Endothelial cell of umbilical vein (primary cell): ENCODE data around the gene CUEDC2. TPM values are rescaled to one million over a fixed set of nuclear protein-coding genes. Genes with fewer than 3 reads are reported as not detected.

ENCODE experiments used
- BruUV-seq: library from RNA; stranded (reverse); fragments of 400-500 nt; replicated peaks from 2 replicates; lab custom pipeline; 2021; lab: Mats Ljungman, UMichigan
- CTCF ChIA-PET: fragments of 300-600, 350-600 bp; sonication (Branson Sonifier 250); formaldehyde crosslinking; loops from one replicate; lab custom pipeline; 2021; ENCODE audit warnings: antibody characterized with exemption, inconsistent platforms; lab: Charles Lee
- POLR2A ChIA-PET: fragments of 300-600, 350-600 bp; sonication (Branson Sonifier 250); formaldehyde crosslinking; loops from one replicate; lab custom pipeline; 2021; ENCODE audit warnings: antibody characterized with exemption, inconsistent platforms; lab: Charles Lee
- DNase-seq: peaks from one replicate; pipeline ENCODE4 v3.0.0-alpha.2; 2011; ENCODE audit warnings: low read depth, low spot score
- FAIRE-seq: peaks from 2 replicates; lab custom pipeline; 2011; peaks lifted over from hg19 to GRCh38; lab: Jason Lieb, UNC
- H2AFZ ChIP-seq: 2 replicates; pipeline ENCODE4 v1.6.0; 2012; ENCODE audit warnings: low read depth, low read length, control low read depth, inconsistent platforms
- H3K27ac ChIP-seq: 2 replicates; pipeline ENCODE4 v1.5.1; 2011; ENCODE audit warnings: low read depth, mild to moderate bottlenecking, control low read depth, low read length, moderate library complexity; ENCODE audit not compliant: insufficient read depth
- H3K27me3 ChIP-seq, 2 experiments: 2 replicates each; pipeline versions ENCODE4 v1.6.0 to v1.6.1; 2011; ENCODE audit warnings: low read length in 2 of 2, mixed read lengths in 1 of 2; ENCODE audit not compliant: control insufficient read depth in 2 of 2, insufficient read depth in 2 of 2
- H3K36me3 ChIP-seq, 2 experiments: 2 replicates in 1 of 2; 3 replicates in 1 of 2; pipeline ENCODE4 v1.5.1; 2011; ENCODE audit warnings: low read length in 2 of 2, mild to moderate bottlenecking in 1 of 2, moderate library complexity in 1 of 2; ENCODE audit not compliant: control insufficient read depth in 2 of 2, insufficient read depth in 2 of 2; ENCODE audit errors: extremely low read depth in 1 of 2
- H3K4me1 ChIP-seq: 3 replicates; pipeline ENCODE4 v1.5.1; 2011; ENCODE audit warnings: mild to moderate bottlenecking, low read length; ENCODE audit not compliant: control insufficient read depth, insufficient read depth; ENCODE audit errors: extremely low read depth
- H3K4me2 ChIP-seq: 2 replicates; pipeline ENCODE4 v1.6.1; 2011; ENCODE audit warnings: low read length, control low read depth, mixed read lengths; ENCODE audit not compliant: insufficient read depth
- H3K4me3 ChIP-seq, 3 experiments: fragments of 200-600 bp in 1 of 3; sonication (generic), shearing (Covaris generic) in 1 of 3; replicated peaks in 1 of 3; 2 replicates each; pipeline ENCODE4 v1.5.1; 2011 to 2016; ENCODE audit warnings: control low read depth in 3 of 3, low read length in 3 of 3, mild to moderate bottlenecking in 2 of 3, inconsistent platforms in 1 of 3, low read depth in 1 of 3, moderate library complexity in 1 of 3; ENCODE audit not compliant: insufficient read depth in 1 of 3
- H3K79me2 ChIP-seq: 2 replicates; pipeline ENCODE4 v1.6.0; 2012; ENCODE audit warnings: low read length, inconsistent platforms; ENCODE audit not compliant: control insufficient read depth, insufficient read depth
- H3K9ac ChIP-seq: replicated peaks from 2 replicates; pipeline ENCODE3; 2011; ENCODE audit warnings: low read length, control low read depth; ENCODE audit not compliant: insufficient read depth; ENCODE audit errors: extremely low read depth
- H3K9me1 ChIP-seq: replicated peaks from 3 replicates; pipeline ENCODE4 v1.6.0; 2011; ENCODE audit warnings: mild to moderate bottlenecking, low read length; ENCODE audit not compliant: control insufficient read depth, insufficient read depth; ENCODE audit errors: extremely low read depth
- H3K9me3 ChIP-seq: replicated peaks from 2 replicates; pipeline ENCODE4 v1.5.1; 2012; ENCODE audit warnings: low read length, inconsistent platforms; ENCODE audit not compliant: control insufficient read depth, insufficient read depth
- H4K20me1 ChIP-seq: replicated peaks from 2 replicates; pipeline ENCODE3; 2011; ENCODE audit warnings: mild to moderate bottlenecking, low read length; ENCODE audit not compliant: control insufficient read depth, insufficient read depth; ENCODE audit errors: extremely low read depth
- EZH2 ChIP-seq: IDR thresholded peaks from 2 replicates; pipeline ENCODE4 v1.6.1; 2012; ENCODE audit warnings: borderline replicate concordance, low read depth, mild to moderate bottlenecking, moderate library complexity, low read length, inconsistent platforms; ENCODE audit not compliant: severe bottlenecking
- FOS ChIP-seq: IDR thresholded peaks from 2 replicates; pipeline ENCODE4 v1.6.1; 2011; ENCODE audit warnings: mild to moderate bottlenecking, low read length, moderate library complexity, borderline replicate concordance; ENCODE audit not compliant: insufficient read depth
- GATA2 ChIP-seq: IDR thresholded peaks from 2 replicates; pipeline ENCODE4 v1.7.0; 2011; ENCODE audit warnings: low read depth, mild to moderate bottlenecking, moderate library complexity, mixed read lengths, low read length; ENCODE audit not compliant: insufficient read length, insufficient read depth
- JUN ChIP-seq: IDR thresholded peaks from 2 replicates; pipeline ENCODE4 v1.6.1; 2011; ENCODE audit warnings: borderline replicate concordance, low read depth; ENCODE audit not compliant: insufficient read length, insufficient read depth
- MYC ChIP-seq: IDR thresholded peaks from one replicate; pipeline ENCODE4 v1.6.1; 2011; ENCODE audit warnings: mild to moderate bottlenecking, low read depth, low read length
- POLR2A ChIP-seq: IDR thresholded peaks from 2 replicates; pipeline ENCODE4 v1.6.1; 2012; ENCODE audit warnings: low read depth, mild to moderate bottlenecking, control low read depth, low read length
- POLR2AphosphoS5 ChIP-seq: IDR thresholded peaks from 2 replicates; pipeline ENCODE4 v1.6.1; 2012; ENCODE audit warnings: low read depth, mild to moderate bottlenecking, control low read depth, low read length, moderate library complexity; ENCODE audit not compliant: insufficient read depth
- dilution Hi-C: fragments of 300-500 bp; cut with MboI; formaldehyde crosslinking; loops from one replicate; pipeline ENCODE4 v1.15.0; 2019; ENCODE audit warnings: low sequenced_read_pairs; ENCODE audit not compliant: extremely low pct_ligation_motif_present
- intact Hi-C: fragments of 100-400 bp; cut with micrococcal nuclease; formaldehyde crosslinking; loops from one replicate; pipeline ENCODE4 v1.10.0; 2022
- polyA plus RNA-seq, 4 experiments: library from polyadenylated mRNA; depleted of rRNA in 3 of 4; stranded (reverse) in 3 of 4; unstranded in 1 of 4; fragments of >200 nt; gene quantifications; 2 replicates each; pipeline versions ENCODE4 v1.2.1 to v1.2.3, GENCODE V29; 2011 to 2012; ENCODE audit warnings: missing spikeins in 1 of 4
- total RNA-seq: library from RNA; stranded (reverse); gene quantifications from 2 replicates; pipeline ENCODE4 v1.2.3, GENCODE V29; 2021
- TF ChIP-seq, protein P1 (sequence below), 2 donors: IDR thresholded peaks; 1 replicate in 1 of 2; 2 replicates in 1 of 2; pipeline ENCODE4 v1.5.1; 2011; ENCODE audit warnings: low read length in 2 of 2, mild to moderate bottlenecking in 2 of 2, moderate library complexity in 2 of 2, control low read depth in 1 of 2, inconsistent platforms in 1 of 2, low read depth in 1 of 2; ENCODE audit not compliant: insufficient read depth in 1 of 2; ENCODE audit errors: extremely low read depth in 1 of 2

CUEDC2 gene
- total and polyA plus RNA-seq, 2 donors (not counting 3 experiments of a cell fraction or from before 2014, with no cell fraction given) = 61.5 to 96.7 TPM

DNA sequence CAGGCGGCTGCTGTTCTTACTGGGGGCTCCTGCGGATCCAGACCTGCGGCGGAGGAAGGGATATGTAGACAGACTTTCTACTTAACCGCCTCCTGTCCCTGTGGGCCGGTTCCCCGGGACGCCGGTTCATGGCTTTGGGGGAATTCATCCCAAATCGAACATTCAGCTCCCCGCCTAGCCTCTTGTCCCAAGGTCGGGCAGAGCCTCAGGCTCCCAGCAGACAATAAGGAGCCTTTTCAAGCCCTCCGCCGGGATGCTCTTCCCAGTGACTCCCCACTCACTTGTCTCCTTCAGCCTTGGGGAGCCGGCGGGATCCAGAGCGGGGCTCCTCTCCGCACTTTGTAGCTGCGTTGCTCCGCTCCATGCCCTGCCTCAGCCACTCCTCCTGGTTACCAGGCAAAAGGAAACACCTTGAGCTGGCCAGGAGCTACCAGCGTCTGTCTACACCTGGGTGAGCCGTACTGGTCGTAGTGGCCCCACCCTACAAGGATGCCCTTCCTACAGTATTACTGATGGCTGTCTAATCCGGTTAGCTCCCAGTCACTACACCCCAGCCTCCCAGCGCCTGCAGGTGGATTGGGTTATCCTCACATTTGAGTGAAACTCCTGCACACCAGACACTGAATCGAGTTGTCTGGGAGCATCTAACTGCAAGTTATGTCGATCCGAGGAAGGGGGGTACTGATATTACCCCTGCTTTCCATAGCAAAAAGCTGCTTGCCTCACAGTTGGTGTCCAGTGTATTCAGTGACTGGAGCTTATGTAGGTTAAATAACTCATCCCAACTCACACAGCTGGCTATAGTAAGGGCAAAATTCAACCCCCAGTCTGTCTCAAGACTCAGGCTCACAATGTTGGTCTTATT, 19.0 kb upstream of the CUEDC2 start, which contains the start of gene C10orf95:
C10orf95 (minus strand) TSS at position 439 of the 865 bp plus-strand sequence. CDS start 450 bp downstream, outside the sequence.
- Histone ChIP-seq H3K9me3 (no peaks in the 10 kb centered on the region), H2AFZ (peak within 1 kb of the TSS; percentile 98), H3K9me1 (no peaks in the 10 kb centered on the region), H3K9ac (peak within 1 kb of the TSS; percentile 64), H3K4me2 (peak within 1 kb of the TSS; percentile 97), H3K36me3 (no peaks in the 10 kb centered on the region), H3K4me3 (peak within 1 kb of the TSS; percentile 61 to 81 (median 69)), H3K27ac (no peak within 1 kb of the TSS), H3K27me3 (no peaks in the 10 kb centered on the region), H3K79me2 (no peaks in the 10 kb centered on the region), H4K20me1 (no peaks in the 10 kb centered on the region), H3K4me1 (peaks cover 3% of the 10 kb centered on the region)
- TF ChIP-seq JUN (no peak), POLR2AphosphoS5 (no peak), FOS (no peak), POLR2A (no peak), EZH2 (no peak), MYC (no peak), GATA2 (no peak)
- TF ChIP-seq, protein P1, sequence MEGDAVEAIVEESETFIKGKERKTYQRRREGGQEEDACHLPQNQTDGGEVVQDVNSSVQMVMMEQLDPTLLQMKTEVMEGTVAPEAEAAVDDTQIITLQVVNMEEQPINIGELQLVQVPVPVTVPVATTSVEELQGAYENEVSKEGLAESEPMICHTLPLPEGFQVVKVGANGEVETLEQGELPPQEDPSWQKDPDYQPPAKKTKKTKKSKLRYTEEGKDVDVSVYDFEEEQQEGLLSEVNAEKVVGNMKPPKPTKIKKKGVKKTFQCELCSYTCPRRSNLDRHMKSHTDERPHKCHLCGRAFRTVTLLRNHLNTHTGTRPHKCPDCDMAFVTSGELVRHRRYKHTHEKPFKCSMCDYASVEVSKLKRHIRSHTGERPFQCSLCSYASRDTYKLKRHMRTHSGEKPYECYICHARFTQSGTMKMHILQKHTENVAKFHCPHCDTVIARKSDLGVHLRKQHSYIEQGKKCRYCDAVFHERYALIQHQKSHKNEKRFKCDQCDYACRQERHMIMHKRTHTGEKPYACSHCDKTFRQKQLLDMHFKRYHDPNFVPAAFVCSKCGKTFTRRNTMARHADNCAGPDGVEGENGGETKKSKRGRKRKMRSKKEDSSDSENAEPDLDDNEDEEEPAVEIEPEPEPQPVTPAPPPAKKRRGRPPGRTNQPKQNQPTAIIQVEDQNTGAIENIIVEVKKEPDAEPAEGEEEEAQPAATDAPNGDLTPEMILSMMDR (IDR thresholded peaks at IDR 0.05; ENCODE audit: extremely low read depth in 1 of 2, insufficient read depth in 1 of 2, low read depth in 1 of 2, low read length in 2 of 2) = no peak
- POLR2A ChIA-PET = no interaction called here
- no TSS peak for BruUV-seq
- dilution Hi-C loops = no loop called here
- intact Hi-C loops = no loop called here
- CTCF ChIA-PET = interaction anchor here (1.1 to 2.9 kb wide), 6 partner anchors 10 to 282 kb away, joined by 4 to 17 read pairs (median 6); partner anchors contain the start of gene CUEDC2
- FAIRE-seq (no peak), DNase-seq (no peak)
